Measurements from ENCODE around the gene SNPH. TPM values are rescaled to one million over a fixed set of nuclear protein-coding genes. Genes with fewer than 3 reads are reported as not detected.
"Not testable (repeated sequence)": the region's sequence is repeated elsewhere in the genome, so short reads cannot be mapped to it uniquely, and the experiment has no call there.

Gene SNPH
- total and polyA plus RNA-seq, 2 of the 8 experiments (the other 6 are each of a cell fraction or from before 2014, with no cell fraction given): 0.98 to 4.9 TPM

DNA sequence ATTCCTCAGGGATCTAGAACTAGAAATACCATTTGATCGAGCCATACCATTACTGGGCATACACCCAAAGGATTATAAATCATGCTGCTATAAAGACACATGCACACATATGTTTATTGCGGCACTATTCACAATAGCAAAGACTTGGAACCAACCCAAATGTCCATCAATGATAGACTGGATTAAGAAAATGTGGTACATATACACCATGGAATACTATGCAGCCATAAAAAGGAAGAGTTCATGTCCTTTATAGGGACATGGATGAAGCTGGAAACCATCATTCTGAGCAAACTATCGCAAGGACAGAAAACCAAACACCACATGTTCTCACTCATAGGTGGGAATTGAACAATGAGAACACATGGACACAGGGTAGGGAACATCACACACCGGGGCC is 43.3 kb upstream of the SNPH start:
- H2BK15ac ChIP-seq (ENCODE audit: low read length); H3K56ac ChIP-seq (replicated peaks; ENCODE audit: insufficient read length, low read depth, low read length); H3K4me3 ChIP-seq (ENCODE audit: extremely low read depth in 1 of 4, insufficient read depth in 2 of 4, low read depth in 3 of 4, low read length in 4 of 4); H3K79me1 ChIP-seq (ENCODE audit: low read depth, low read length); H2BK12ac ChIP-seq (ENCODE audit: low read depth, low read length); H3K4ac ChIP-seq (replicated peaks; ENCODE audit: insufficient read length, low read depth, low read length); H3K4me1 ChIP-seq (replicated peaks in 1 of 4; ENCODE audit: control insufficient read depth in 3 of 4, insufficient read depth in 4 of 4, low read length in 3 of 4); H4K91ac ChIP-seq (replicated peaks; ENCODE audit: insufficient read length, low read length); H3K36me3 ChIP-seq (ENCODE audit: control insufficient read depth in 2 of 4, insufficient read depth in 4 of 4, low read length in 3 of 4); H4K8ac ChIP-seq (ENCODE audit: extremely low read depth, insufficient read depth, low read length); H3K23ac ChIP-seq (ENCODE audit: insufficient read length); H2BK5ac ChIP-seq (ENCODE audit: low read depth, low read length); POLR2A ChIA-PET (ENCODE audit: partially characterized antibody); H2AK5ac ChIP-seq (ENCODE audit: low read depth, low read length); H2AFZ ChIP-seq (ENCODE audit: low read length); CTCF ChIA-PET (ENCODE audit: partially characterized antibody); H3K4me2 ChIP-seq (ENCODE audit: insufficient read depth in 1 of 2, low read depth in 2 of 2, low read length in 2 of 2); H3K18ac ChIP-seq (ENCODE audit: extremely low read depth, low read length); FAIRE-seq; H3K9ac ChIP-seq (replicated peaks in 1 of 4; ENCODE audit: extremely low read depth in 1 of 4, low read depth in 3 of 4, low read length in 3 of 4); H2BK120ac ChIP-seq (replicated peaks; ENCODE audit: low read depth, low read length); H2BK20ac ChIP-seq (ENCODE audit: low read length); H3K14ac ChIP-seq (ENCODE audit: insufficient read length); H4K5ac ChIP-seq (ENCODE audit: insufficient read length, low read depth, low read length); H3K27ac ChIP-seq (ENCODE audit: low read depth, low read length); H3K23me2 ChIP-seq (ENCODE audit: low read depth, low read length); H4K20me1 ChIP-seq (replicated peaks in 1 of 2; ENCODE audit: control insufficient read depth in 1 of 2, insufficient read depth in 2 of 2, low read length in 2 of 2); DNase-seq (ENCODE audit: low read depth in 1 of 2, low spot score in 2 of 2); H3K79me2 ChIP-seq (ENCODE audit: control insufficient read depth in 1 of 2, insufficient read depth in 2 of 2, low read length in 2 of 2); H3K9me3 ChIP-seq (ENCODE audit: insufficient read depth in 2 of 2, low read depth in 1 of 2, low read length in 1 of 2): not testable (repeated sequence)
- 89% methylated on average over 3 of the region's 4 CpGs; no CpG with 5 or more reads in 1 of the 2 experiments for WGBS, 2 experiments (ENCODE audit: extremely low coverage in 1 of 2, insufficient coverage in 1 of 2, insufficient read length in 1 of 2, insufficient replicate concordance in 2 of 2, low coverage in 1 of 2, low lambda C conversion rate in 2 of 2, missing lambda C conversion rate in 1 of 2)
- peaks cover 0 to 10% (median 7%) of the 10 kb centered on the region in 4 experiments; a peak in 6 of 7 replicates for H3K27me3 ChIP-seq (replicated peaks in 1 of 4; ENCODE audit: control insufficient read depth in 3 of 4, extremely low read depth in 1 of 4, insufficient read depth in 3 of 4, low read length in 3 of 4)

Data from H1 (cell line).